ENCODE data around the gene NTSR1.

DNA sequence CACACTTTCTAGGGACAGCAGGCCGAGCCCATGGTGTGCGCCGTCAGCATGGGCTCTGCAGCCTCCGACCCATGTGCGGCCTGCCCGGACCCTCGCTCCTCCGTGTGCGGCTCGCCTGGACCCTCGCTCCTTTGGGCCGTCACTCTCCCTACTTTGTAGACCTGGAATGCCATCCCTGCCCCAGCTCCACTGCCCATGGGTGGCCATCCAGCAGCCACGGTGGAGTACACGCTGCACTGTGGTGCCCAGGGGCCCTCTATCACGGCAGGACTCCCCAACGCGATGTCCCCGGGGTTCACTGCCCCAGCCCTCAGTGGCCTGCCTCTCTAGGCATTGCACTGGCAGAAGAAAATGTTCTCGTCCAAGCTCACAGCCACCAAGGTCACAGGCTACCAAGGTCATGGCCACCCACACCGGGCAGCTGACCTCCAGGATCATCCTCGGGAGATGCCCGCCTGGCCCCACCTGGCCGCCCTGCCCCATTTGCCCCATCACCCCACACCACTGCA, 63.5 kb downstream of the NTSR1 start:
- TF ChIP-seq, protein P1, sequence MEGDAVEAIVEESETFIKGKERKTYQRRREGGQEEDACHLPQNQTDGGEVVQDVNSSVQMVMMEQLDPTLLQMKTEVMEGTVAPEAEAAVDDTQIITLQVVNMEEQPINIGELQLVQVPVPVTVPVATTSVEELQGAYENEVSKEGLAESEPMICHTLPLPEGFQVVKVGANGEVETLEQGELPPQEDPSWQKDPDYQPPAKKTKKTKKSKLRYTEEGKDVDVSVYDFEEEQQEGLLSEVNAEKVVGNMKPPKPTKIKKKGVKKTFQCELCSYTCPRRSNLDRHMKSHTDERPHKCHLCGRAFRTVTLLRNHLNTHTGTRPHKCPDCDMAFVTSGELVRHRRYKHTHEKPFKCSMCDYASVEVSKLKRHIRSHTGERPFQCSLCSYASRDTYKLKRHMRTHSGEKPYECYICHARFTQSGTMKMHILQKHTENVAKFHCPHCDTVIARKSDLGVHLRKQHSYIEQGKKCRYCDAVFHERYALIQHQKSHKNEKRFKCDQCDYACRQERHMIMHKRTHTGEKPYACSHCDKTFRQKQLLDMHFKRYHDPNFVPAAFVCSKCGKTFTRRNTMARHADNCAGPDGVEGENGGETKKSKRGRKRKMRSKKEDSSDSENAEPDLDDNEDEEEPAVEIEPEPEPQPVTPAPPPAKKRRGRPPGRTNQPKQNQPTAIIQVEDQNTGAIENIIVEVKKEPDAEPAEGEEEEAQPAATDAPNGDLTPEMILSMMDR (conservative IDR thresholded peaks at IDR 0.05): no peak
- TF ChIP-seq ZFX (IDR thresholded peaks at IDR 0.05): no peak

Data from C4-2B (cell line).